Kasumi-1 (cell line): ENCODE data around the gene CNOT6.
"Not testable (repeated sequence)": the region's sequence is repeated elsewhere in the genome, so short reads cannot be mapped to it uniquely, and the experiment has no call there.

ENCODE experiments used
- DNase-seq, 2 experiments: peaks; one replicate each; lab custom pipeline; 2025; lab: John Stamatoyannopoulos, UW

Gene CNOT6

DNA sequence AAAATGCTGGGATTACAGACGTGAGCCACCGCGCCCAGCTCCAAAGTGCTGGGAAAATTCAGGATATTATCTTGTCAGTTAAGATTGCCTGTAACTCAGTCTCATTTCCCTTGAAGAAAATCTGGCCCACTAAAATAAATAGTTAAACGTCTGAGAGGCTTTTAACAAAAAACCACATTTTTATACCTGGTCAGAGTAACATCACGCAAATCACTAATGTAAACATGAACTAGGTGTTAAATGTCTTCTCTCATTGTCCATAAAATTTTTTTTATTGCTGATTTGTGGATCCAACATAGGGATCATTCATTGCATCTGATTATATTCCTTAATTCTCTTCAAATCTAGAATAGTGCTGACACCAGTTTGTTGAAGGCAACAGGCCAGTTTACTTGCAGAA lies 22.3 kb downstream of the CNOT6 start:
- no peak for DNase-seq

DNA sequence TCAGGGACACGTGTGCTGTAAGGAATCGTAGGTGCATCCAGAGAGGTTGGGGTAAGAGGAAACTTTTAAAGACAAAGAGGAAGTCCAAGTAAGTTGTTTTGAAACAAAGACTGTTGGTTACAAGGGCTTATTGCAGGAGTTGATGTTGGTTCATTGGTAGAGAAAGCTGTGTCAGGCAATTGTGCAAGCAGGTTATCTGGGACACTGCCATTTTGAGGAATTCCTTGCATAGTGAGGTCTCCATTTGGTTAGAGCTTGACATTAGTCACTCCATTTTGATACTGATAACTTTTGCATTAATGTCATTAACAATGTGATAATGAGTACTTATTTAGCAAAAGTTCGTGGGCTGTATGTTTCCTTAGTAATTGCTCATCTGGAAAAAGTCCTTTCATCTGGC lies 24.9 kb downstream of the CNOT6 start:
- peak; percentile 83 to 88 for DNase-seq

DNA sequence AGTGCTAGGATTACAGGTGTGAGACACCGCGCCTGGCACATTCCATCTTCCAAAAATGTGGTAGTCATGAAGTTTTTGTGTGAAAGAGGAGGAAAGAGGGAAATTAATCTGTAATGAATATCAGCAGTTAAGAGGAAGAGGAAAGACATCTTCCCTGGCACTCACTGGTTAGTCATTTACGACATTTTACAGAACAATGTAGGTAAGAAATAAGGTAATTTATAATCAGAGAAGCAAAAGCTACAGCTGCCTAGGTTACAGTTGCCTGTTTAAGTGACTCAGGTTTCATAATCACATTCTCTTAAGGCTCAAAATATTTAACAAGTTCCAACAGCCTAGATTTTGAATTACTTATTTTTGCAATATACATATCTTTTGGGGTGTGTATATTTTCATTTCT lies 26.9 kb downstream of the CNOT6 start:
- no peak for DNase-seq

DNA sequence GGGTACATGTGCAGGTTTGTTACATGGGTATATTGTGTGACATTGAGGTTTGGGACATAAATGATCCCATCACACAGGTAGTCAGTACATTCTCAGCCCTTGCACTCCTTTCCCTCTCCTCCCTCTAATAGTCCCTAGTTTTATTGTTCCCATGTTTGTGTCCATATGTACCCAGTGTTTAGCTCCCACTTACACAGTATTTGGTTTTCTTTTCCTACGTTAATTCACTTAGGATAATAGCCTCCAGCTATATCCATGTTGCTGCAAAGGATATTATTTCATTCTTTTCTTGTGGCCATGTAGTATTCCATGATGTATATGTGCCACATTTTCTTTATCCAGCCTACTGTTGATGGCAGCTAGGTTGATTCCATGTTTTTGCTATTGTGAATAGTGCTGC lies 27.4 kb downstream of the CNOT6 start:
- DNase-seq, result no peak

GRCh38 chr5:180522330-180522729 lies 28.2 kb downstream of the CNOT6 start:
- no peak for DNase-seq

DNA sequence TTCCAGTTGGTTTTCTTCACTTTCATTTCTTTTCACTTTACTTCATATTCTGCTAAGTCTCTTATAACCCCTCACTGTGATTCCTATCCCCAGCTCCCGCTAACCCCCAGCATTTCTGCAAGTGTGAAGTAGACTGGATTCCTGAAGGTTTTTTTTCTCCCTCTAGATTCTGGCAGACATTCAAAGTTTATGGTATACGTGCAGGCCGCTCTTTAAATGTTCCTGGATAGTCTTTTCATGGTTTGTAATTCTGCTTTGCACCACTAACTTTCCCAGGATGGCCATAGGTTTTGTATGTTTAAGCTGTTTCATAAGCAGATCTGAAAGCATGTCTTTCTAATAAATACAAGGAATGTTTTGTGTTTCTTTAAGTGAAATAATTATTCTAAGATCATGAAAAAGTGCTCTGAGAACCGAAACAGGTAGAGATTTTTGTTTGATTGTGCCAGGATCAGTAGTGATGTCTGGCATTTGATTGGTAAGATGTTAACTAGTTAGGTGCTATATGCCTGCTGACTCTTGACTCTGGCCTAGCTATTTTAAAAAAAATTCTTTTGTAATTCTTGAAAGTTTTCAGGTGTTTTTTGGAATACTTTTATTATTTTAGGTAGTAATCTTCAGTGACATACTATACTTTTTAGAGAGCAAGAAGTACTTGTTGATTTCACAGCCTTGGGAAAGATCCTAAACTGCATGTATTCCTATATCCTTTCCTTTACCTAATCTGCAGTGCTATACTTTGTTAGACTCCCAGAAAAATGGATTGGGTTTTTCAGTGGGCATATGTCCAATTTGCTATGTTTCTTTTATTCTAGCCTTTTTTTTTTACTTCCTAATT lies 29.7 kb downstream of the CNOT6 start:
- no peak for DNase-seq

GRCh38 chr5:180525399-180525798 lies 31.2 kb downstream of the CNOT6 start:
- no peak for DNase-seq

GRCh38 chr5:180526269-180526668 lies 32.1 kb downstream of the CNOT6 start:
- DNase-seq, result no peak

GRCh38 chr5:180527659-180528058 lies 33.5 kb downstream of the CNOT6 start:
- no peak for DNase-seq

- DNase-seq, result not testable (repeated sequence)
Measured at GRCh38 chr5:180531036-180531585, 36.9 kb downstream of the CNOT6 start.

GRCh38 chr5:180532268-180532667 lies 38.1 kb downstream of the CNOT6 start:
- no peak for DNase-seq

GRCh38 chr5:180533845-180534244 lies 39.7 kb downstream of the CNOT6 start:
- DNase-seq, result no peak

- DNase-seq, result no peak
Measured at GRCh38 chr5:180535573-180535972, 41.4 kb downstream of the CNOT6 start.

DNA sequence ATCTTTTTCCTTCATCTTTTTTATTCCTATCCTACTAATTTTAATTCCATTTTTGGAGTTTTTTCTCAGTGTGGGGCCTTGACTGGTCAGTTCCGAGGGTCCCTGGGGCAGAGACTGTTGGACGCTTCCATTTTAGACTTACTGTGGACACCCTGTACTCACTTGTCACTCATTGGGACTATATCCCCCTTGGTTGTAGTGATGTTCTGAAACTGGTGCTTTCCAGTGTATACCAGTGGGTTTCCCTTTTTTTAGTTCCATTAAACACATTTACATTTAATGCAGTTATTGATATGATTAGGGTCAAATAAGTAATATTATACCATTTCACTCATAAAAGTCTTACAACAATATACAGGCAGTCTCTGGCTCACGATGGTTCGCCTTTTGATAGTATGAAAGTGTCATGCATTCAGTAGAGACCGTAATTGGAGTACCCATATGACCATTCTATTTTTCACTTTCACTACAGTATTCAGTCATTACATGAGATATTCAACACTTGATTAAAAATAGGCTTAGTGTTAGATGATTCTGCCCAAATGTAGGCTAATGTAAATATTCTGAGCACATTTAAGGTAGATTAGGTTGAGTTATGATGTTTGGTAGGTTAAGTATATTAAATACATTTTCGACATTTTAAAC lies 46.0 kb downstream of the CNOT6 start:
- no peak for DNase-seq

DNA sequence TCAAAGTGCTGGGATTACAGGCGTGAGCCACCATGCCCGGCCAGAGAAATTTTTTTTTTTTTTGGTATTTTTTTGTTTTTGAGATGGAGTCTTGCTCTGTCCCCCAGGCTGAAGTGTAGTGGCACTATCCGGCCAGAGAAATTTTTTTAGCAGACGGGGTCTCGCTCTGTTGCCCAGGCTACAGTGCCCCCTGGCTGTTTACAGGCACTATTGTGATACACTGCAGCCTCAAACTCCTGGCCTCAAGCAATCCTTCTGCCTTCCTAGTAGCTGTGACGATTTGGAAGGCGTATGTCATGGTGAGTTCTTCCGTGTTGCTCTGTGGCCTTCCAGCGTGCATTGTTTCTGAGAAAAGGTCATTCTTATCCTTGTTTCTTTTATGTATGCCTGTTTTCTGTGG lies 47.5 kb downstream of the CNOT6 start:
- DNase-seq, result peak in 1 of 2 experiments; percentile 5

DNA sequence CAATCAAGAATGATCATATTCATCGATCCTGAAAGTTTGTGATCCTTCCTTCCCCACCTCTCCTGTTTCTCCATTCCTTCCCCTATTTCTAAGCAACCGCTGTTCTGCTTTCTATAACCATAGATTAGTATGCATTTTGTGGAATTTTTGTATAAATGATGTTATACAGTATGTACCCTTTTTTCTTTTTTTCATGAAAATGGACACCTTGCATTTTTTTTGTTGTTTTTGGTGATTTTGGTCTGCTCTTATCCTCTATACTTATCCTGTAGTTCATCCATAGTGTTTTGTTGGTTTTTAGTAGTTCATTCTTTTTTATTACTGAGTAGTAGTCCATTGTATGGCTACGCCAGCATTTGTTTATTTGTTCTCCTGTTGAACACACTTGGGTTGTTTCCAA lies 51.1 kb downstream of the CNOT6 start:
- DNase-seq, result no peak

GRCh38 chr5:180548563-180548962 lies 54.4 kb downstream of the CNOT6 start:
- no peak for DNase-seq

DNA sequence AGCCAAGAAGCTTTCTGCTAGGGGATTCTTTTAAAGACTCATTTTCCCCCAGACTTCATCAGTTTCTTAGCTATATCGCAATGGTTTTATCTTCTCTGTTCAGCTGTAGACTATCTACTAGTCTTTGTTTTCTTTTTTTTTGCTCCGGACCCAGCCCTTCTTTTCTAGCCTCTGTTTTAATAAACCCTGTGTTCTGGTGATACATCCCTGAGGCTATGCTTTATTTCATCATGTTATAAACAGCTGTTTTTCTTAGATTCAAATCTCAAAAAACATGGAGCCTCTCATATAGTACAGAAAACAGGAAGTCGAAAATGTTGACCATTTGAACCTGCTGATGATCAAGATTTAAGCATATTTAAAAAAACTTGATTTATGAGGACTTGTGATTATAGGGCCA lies 59.4 kb downstream of the CNOT6 start:
- no peak for DNase-seq

GRCh38 chr5:180555168-180555921 lies 61.2 kb downstream of the CNOT6 start:
- no peak for DNase-seq

- no peak for DNase-seq
Measured at GRCh38 chr5:180557217-180557809, 63.1 kb downstream of the CNOT6 start.

DNA sequence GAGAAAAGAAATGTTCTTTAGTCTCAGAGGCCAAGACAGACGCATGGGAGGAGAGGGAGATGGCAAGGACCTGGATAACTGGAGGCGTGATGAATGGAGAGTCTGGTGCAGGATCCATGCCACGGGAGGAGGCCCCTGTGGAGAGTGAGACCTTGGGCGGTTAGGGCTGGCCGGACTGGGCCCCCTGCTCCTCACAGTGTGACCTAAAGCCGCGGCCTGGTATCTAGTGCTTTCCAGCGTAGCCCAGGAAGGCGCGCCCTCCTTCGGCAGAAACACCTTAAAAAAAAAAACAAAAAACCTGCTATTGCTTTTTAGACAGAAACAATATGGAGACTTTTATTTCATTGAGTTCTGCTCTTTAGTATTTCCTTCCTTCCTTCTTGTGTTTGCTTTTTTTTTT lies 64.1 kb downstream of the CNOT6 start:
- no peak for DNase-seq

- no peak for DNase-seq
Measured at GRCh38 chr5:180563994-180564393, 69.8 kb downstream of the CNOT6 start.
